Right lobe of liver (tissue), 4 donors: ENCODE data around the gene TRAF3.

Experiments
- CTCF ChIP-seq, 4 donors: fragments of 200-600 bp in 3 of 4; fragments of 450-650 bp in 1 of 4; IDR thresholded peaks; one replicate each; pipeline versions ENCODE4 v1.5.1 to v1.8.0; 2016 to 2022; ENCODE audit warnings: antibody characterized with exemption in 4 of 4, mild to moderate bottlenecking in 2 of 4
- POLR2A ChIP-seq: fragments of 450-650 bp; IDR thresholded peaks from one replicate; pipeline ENCODE4 v1.6.1; 2017; ENCODE audit warnings: antibody characterized with exemption, mild to moderate bottlenecking
- donor health status: DM: no; HTN: no; CAD: no.
- donor health status: DM: no; HTN: no; CAD: no.
- donor health status: DM: no; HTN: yes; CAD: no.

GRCh38 chr14:102938191-102938590, 160.9 kb downstream of the TRAF3 start:
- no peak for TF ChIP-seq CTCF (IDR thresholded peaks at IDR 0.05)
- TF ChIP-seq POLR2A, result no peak
